ENCODE data around the gene RAB6A.

The RAB6A gene

GRCh38 chr11:73652046-73652730 is 108.7 kb downstream of the RAB6A start:
- no peak for DNase-seq

- DNase-seq = no peak
Measured at GRCh38 chr11:73651661-73652045, 109.2 kb downstream of the RAB6A start.

- no peak for DNase-seq
Measured at GRCh38 chr11:73651252-73651651, 109.6 kb downstream of the RAB6A start.

- DNase-seq = no peak
Measured at GRCh38 chr11:73650400-73650799, 110.5 kb downstream of the RAB6A start.

- no peak for DNase-seq
Measured at GRCh38 chr11:73649206-73649605, 111.7 kb downstream of the RAB6A start.

- DNase-seq = no peak
Measured at GRCh38 chr11:73648571-73649046, 112.3 kb downstream of the RAB6A start.

GRCh38 chr11:73648121-73648520 is 112.8 kb downstream of the RAB6A start:
- no peak for DNase-seq

GRCh38 chr11:73647459-73648100 is 113.3 kb downstream of the RAB6A start:
- DNase-seq = peak; percentile 92

GRCh38 chr11:73645972-73646631 is 114.8 kb downstream of the RAB6A start, which contains the start of gene PLEKHB1:
Gene PLEKHB1, plus strand, starts transcription at chr11:73646581. Its CDS starts 28 bp downstream, at chr11:73646609.
- no peak for DNase-seq

- DNase-seq = no peak
Measured at GRCh38 chr11:73645121-73645969, 115.5 kb downstream of the RAB6A start.

- no peak for DNase-seq
Measured at GRCh38 chr11:73641668-73642067, 119.2 kb downstream of the RAB6A start.

- no peak for DNase-seq
Measured at GRCh38 chr11:73640592-73640991, 120.3 kb downstream of the RAB6A start.

- DNase-seq = no peak
Measured at GRCh38 chr11:73637012-73637411, 123.9 kb downstream of the RAB6A start.

GRCh38 chr11:73636249-73636648 is 124.6 kb downstream of the RAB6A start:
- DNase-seq = no peak

GRCh38 chr11:73635721-73636120 is 125.2 kb downstream of the RAB6A start:
- DNase-seq = no peak

GRCh38 chr11:73633999-73634398 is 126.9 kb downstream of the RAB6A start:
- DNase-seq = no peak

GRCh38 chr11:73632996-73633395 is 127.9 kb downstream of the RAB6A start:
- DNase-seq = no peak

GRCh38 chr11:73629907-73630306 is 131.0 kb downstream of the RAB6A start:
- DNase-seq = no peak

GRCh38 chr11:73625696-73626318 is 135.1 kb downstream of the RAB6A start:
- peak; percentile 57 for DNase-seq
